MM.1S (cell line): Measurements from ENCODE around the gene METTL21C.

ENCODE experiments used
- DNase-seq: peaks from one replicate; pipeline ENCODE4 v3.0.0-alpha.2; 2015
- H2AFZ ChIP-seq: fragments of 300-600 bp; sonication (generic); 2 replicates; pipeline ENCODE4 v1.6.0; 2016; ENCODE audit warnings: antibody characterized with exemption, low read length
- H3F3A ChIP-seq: fragments of 300-600 bp; sonication (generic); 2 replicates; pipeline ENCODE4 v1.6.1; 2016; ENCODE audit warnings: mild to moderate bottlenecking, antibody characterized with exemption, low read length, moderate library complexity, mixed read lengths; ENCODE audit not compliant: insufficient read depth
- H3K27ac ChIP-seq: fragments of 300-600 bp; sonication (generic); 2 replicates; pipeline ENCODE4 v1.5.1; 2016; ENCODE audit warnings: mild to moderate bottlenecking, low read length
- H3K27me3 ChIP-seq: fragments of 300-600 bp; sonication (generic); replicated peaks from 2 replicates; pipeline ENCODE4 v1.6.0; 2016; ENCODE audit warnings: low read length; ENCODE audit not compliant: insufficient read depth
- H3K36me3 ChIP-seq: fragments of 300-600 bp; sonication (generic); replicated peaks from 2 replicates; pipeline ENCODE4 v1.6.1; 2016; ENCODE audit warnings: mild to moderate bottlenecking, low read length, mixed read lengths; ENCODE audit not compliant: insufficient read depth
- H3K4me1 ChIP-seq: fragments of 300-600 bp; sonication (generic); 2 replicates; pipeline ENCODE4 v1.6.1; 2016; ENCODE audit warnings: low read length, mixed read lengths
- H3K4me2 ChIP-seq: fragments of 300-600 bp; sonication (generic); 2 replicates; pipeline ENCODE4 v1.6.0; 2016; ENCODE audit warnings: low read depth, low read length
- H3K4me3 ChIP-seq: fragments of 300-600 bp; sonication (generic); 2 replicates; pipeline ENCODE4 v1.5.1; 2016; ENCODE audit warnings: low read length, mixed read lengths
- H3K79me2 ChIP-seq: fragments of 300-600 bp; sonication (generic); 2 replicates; pipeline ENCODE4 v1.6.1; 2016; ENCODE audit warnings: mixed run types, low read length, mixed read lengths
- H3K9ac ChIP-seq: fragments of 300-600 bp; sonication (generic); 2 replicates; pipeline ENCODE4 v1.6.1; 2016; ENCODE audit warnings: low read length, mixed read lengths
- H3K9me2 ChIP-seq: fragments of 300-600 bp; sonication (generic); replicated peaks from 2 replicates; pipeline ENCODE4 v1.6.1; 2016; ENCODE audit warnings: mild to moderate bottlenecking, low read length, mixed read lengths; ENCODE audit not compliant: insufficient read depth
- H3K9me3 ChIP-seq: fragments of 300-600 bp; sonication (generic); replicated peaks from 2 replicates; pipeline ENCODE4 v1.6.1; 2016; ENCODE audit warnings: mild to moderate bottlenecking, low read length, mixed read lengths; ENCODE audit not compliant: insufficient read depth
- H4K20me1 ChIP-seq: fragments of 300-600 bp; sonication (generic); 2 replicates; pipeline ENCODE4 v1.6.1; 2016; ENCODE audit warnings: mild to moderate bottlenecking, low read length, moderate library complexity, mixed read lengths; ENCODE audit not compliant: insufficient read depth
- EZH2 ChIP-seq: fragments of 300-600 bp; sonication (generic); optimal IDR thresholded peaks from 2 replicates; pipeline ENCODE3; 2017; ENCODE audit warnings: low read depth, mild to moderate bottlenecking, antibody characterized with exemption, low read length, mixed read lengths
- EZH2phosphoT487 ChIP-seq: fragments of 300-600 bp; sonication (generic); IDR thresholded peaks from 2 replicates; pipeline ENCODE4 v1.6.1; 2018; ENCODE audit warnings: antibody characterized with exemption, low read length
- TF ChIP-seq, protein P1 (sequence below): fragments of 300-600 bp; sonication (generic); IDR thresholded peaks from 2 replicates; pipeline ENCODE4 v1.5.1; 2016; ENCODE audit warnings: antibody characterized with exemption, low read length, mixed read lengths

The METTL21C gene

DNA sequence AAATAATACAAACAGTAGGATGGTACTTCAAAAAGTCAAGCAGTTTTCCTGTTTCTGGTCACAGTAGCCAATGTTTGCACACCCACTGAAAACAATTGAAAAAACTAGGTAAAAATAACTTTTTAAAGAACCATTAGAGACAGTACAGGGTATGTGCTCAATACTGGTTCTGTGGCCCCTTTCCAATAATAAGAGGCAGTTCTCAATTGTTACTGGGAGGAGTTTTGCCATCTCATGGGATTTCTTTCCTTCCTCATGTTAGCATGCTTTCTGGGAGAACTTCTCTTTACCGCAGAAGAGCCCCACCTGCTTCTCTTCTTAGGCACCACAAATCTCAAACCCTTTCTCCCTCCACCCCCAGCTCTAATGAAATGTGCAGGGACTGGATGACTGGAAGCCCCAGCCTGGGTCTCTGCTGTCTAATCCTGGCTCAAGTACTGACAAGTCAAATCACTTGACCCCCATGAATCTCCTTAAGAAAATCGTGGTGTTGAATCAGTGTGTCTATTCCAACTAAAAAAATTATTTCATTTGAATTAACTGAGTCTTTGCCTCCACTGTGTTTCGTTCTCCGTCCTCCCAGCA is 14.6 kb downstream of the METTL21C start:
- H3K9me2 ChIP-seq, result no peaks in the 10 kb centered on the region
- H3K4me1 ChIP-seq, result no peaks in the 10 kb centered on the region
- TF ChIP-seq, protein P1, sequence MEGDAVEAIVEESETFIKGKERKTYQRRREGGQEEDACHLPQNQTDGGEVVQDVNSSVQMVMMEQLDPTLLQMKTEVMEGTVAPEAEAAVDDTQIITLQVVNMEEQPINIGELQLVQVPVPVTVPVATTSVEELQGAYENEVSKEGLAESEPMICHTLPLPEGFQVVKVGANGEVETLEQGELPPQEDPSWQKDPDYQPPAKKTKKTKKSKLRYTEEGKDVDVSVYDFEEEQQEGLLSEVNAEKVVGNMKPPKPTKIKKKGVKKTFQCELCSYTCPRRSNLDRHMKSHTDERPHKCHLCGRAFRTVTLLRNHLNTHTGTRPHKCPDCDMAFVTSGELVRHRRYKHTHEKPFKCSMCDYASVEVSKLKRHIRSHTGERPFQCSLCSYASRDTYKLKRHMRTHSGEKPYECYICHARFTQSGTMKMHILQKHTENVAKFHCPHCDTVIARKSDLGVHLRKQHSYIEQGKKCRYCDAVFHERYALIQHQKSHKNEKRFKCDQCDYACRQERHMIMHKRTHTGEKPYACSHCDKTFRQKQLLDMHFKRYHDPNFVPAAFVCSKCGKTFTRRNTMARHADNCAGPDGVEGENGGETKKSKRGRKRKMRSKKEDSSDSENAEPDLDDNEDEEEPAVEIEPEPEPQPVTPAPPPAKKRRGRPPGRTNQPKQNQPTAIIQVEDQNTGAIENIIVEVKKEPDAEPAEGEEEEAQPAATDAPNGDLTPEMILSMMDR, result no peak
- no peak for TF ChIP-seq EZH2
- H3F3A ChIP-seq, result no peaks in the 10 kb centered on the region
- no peaks in the 10 kb centered on the region for H3K9me3 ChIP-seq
- H3K27me3 ChIP-seq, result no peaks in the 10 kb centered on the region
- no peaks in the 10 kb centered on the region for H4K20me1 ChIP-seq
- no peaks in the 10 kb centered on the region for H3K79me2 ChIP-seq
- no peak overlapping the region for H3K27ac ChIP-seq
- H3K4me2 ChIP-seq, result no peak overlapping the region
- H2AFZ ChIP-seq, result no peak overlapping the region
- H3K36me3 ChIP-seq, result peaks cover 10% of the 10 kb centered on the region; the same call in 1 of the 2 replicates
- no peak overlapping the region for H3K9ac ChIP-seq
- H3K4me3 ChIP-seq, result no peak overlapping the region
- no peak for DNase-seq

GRCh38 chr13:102679449-102680132 is 15.3 kb downstream of the METTL21C start:
- Histone ChIP-seq H4K20me1 (no peaks in the 10 kb centered on the region), H3F3A (no peaks in the 10 kb centered on the region), H2AFZ (no peak overlapping the region), H3K9ac (no peak overlapping the region), H3K4me3 (no peak overlapping the region), H3K27ac (no peak overlapping the region), H3K27me3 (no peaks in the 10 kb centered on the region), H3K4me1 (no peaks in the 10 kb centered on the region), H3K36me3 (peaks cover 12% of the 10 kb centered on the region; the same call in 1 of the 2 replicates), H3K4me2 (no peak overlapping the region), H3K79me2 (no peaks in the 10 kb centered on the region), H3K9me2 (no peaks in the 10 kb centered on the region), H3K9me3 (no peaks in the 10 kb centered on the region)
- no peak for DNase-seq
- TF ChIP-seq EZH2phosphoT487 (no peak), EZH2 (no peak)
- TF ChIP-seq, protein P1, result no peak

- Histone ChIP-seq H3K4me2 (no peak overlapping the region), H4K20me1 (no peaks in the 10 kb centered on the region), H3K4me3 (no peak overlapping the region), H3K27me3 (no peaks in the 10 kb centered on the region), H3K79me2 (no peaks in the 10 kb centered on the region), H3K9me2 (no peaks in the 10 kb centered on the region), H3F3A (no peaks in the 10 kb centered on the region), H2AFZ (no peak overlapping the region), H3K9ac (no peak overlapping the region), H3K36me3 (peaks cover 18% of the 10 kb centered on the region; the same call in 1 of the 2 replicates), H3K9me3 (no peaks in the 10 kb centered on the region), H3K4me1 (no peaks in the 10 kb centered on the region), H3K27ac (no peak overlapping the region)
- no peak for DNase-seq
- TF ChIP-seq, protein P1, result no peak
- no peak for TF ChIP-seq EZH2phosphoT487
- no peak for TF ChIP-seq EZH2
Measured at GRCh38 chr13:102678339-102679107, 16.3 kb downstream of the METTL21C start.
